ENCODE data around the gene SIGLEC11.

Gene SIGLEC11

GRCh38 chr19:49950590-49950948 lies 10.4 kb downstream of the SIGLEC11 start:
- TF ChIP-seq ZNF8 (CRISPR knock-in tag; IDR thresholded peaks at IDR 0.05) (no peak), SNAI2 (CRISPR knock-in tag; IDR thresholded peaks at IDR 0.05) (no peak), TSHZ2 (CRISPR knock-in tag; IDR thresholded peaks at IDR 0.05) (no peak), ISL1 (CRISPR knock-in tag; IDR thresholded peaks at IDR 0.05) (no peak), ZNF565 (CRISPR knock-in tag; conservative IDR thresholded peaks at IDR 0.05; ENCODE audit: low read depth) (no peak), BACH2 (CRISPR knock-in tag; IDR thresholded peaks at IDR 0.05; ENCODE audit: borderline replicate concordance) (no peak), ESRRG (CRISPR knock-in tag; IDR thresholded peaks at IDR 0.05) (no peak), ARNTL (CRISPR knock-in tag; IDR thresholded peaks at IDR 0.05; ENCODE audit: borderline replicate concordance, low read depth) (no peak), OSR1 (CRISPR knock-in tag; IDR thresholded peaks at IDR 0.05) (no peak)
- ATAC-seq, result no peak

- no peak for TF ChIP-seq ZC3H10 (CRISPR knock-in tag; IDR thresholded peaks at IDR 0.05)
- no peak for TF ChIP-seq OSR1 (CRISPR knock-in tag; IDR thresholded peaks at IDR 0.05)
- no peak for TF ChIP-seq PPARA (CRISPR knock-in tag; IDR thresholded peaks at IDR 0.05; ENCODE audit: borderline replicate concordance)
- no peak for TF ChIP-seq RARB (CRISPR knock-in tag; IDR thresholded peaks at IDR 0.05)
- TF ChIP-seq ZNF8 (CRISPR knock-in tag; IDR thresholded peaks at IDR 0.05), result no peak
- no peak for TF ChIP-seq ZFP30 (CRISPR knock-in tag; IDR thresholded peaks at IDR 0.05)
- no peak for TF ChIP-seq CSRNP3 (CRISPR knock-in tag; IDR thresholded peaks at IDR 0.05)
- no peak for TF ChIP-seq SNAI2 (CRISPR knock-in tag; IDR thresholded peaks at IDR 0.05)
- TF ChIP-seq TSHZ2 (CRISPR knock-in tag; IDR thresholded peaks at IDR 0.05), result no peak
- no peak for TF ChIP-seq PATZ1 (CRISPR knock-in tag; IDR thresholded peaks at IDR 0.05; ENCODE audit: borderline replicate concordance)
- TF ChIP-seq ZFP3 (CRISPR knock-in tag; IDR thresholded peaks at IDR 0.05), result no peak
- no peak for TF ChIP-seq POU6F1 (CRISPR knock-in tag; IDR thresholded peaks at IDR 0.05; ENCODE audit: borderline replicate concordance, low read depth)
- TF ChIP-seq ZNF565 (CRISPR knock-in tag; conservative IDR thresholded peaks at IDR 0.05; ENCODE audit: low read depth), result no peak
- no peak for TF ChIP-seq ISL1 (CRISPR knock-in tag; IDR thresholded peaks at IDR 0.05)
- TF ChIP-seq CREB5 (CRISPR knock-in tag; IDR thresholded peaks at IDR 0.05; ENCODE audit: low read depth), result no peak
- TF ChIP-seq CSDC2 (CRISPR knock-in tag; IDR thresholded peaks at IDR 0.05), result no peak
- TF ChIP-seq BACH2 (CRISPR knock-in tag; IDR thresholded peaks at IDR 0.05; ENCODE audit: borderline replicate concordance), result no peak
- no peak for TF ChIP-seq TCF4 (CRISPR knock-in tag; IDR thresholded peaks at IDR 0.05; ENCODE audit: borderline replicate concordance)
- TF ChIP-seq ESRRG (CRISPR knock-in tag; IDR thresholded peaks at IDR 0.05), result no peak
- no peak for TF ChIP-seq ZNF70 (CRISPR knock-in tag; IDR thresholded peaks at IDR 0.05)
- no peak for ATAC-seq
These were observed 11.0 kb downstream of the SIGLEC11 start for GRCh38 chr19:49949742-49950589.
